C4-2B (cell line): ENCODE data around the gene DNAH1.

Experiments
- H3K27ac ChIP-seq: fragments of 450-650 bp; 2 replicates; pipeline ENCODE4 v1.5.1; 2017
- ZFX ChIP-seq: fragments of 450-650 bp; IDR thresholded peaks from 2 replicates; pipeline ENCODE4 v1.6.1; 2017
- TF ChIP-seq, protein P1 (sequence below): fragments of 450-650 bp; conservative IDR thresholded peaks from 2 replicates; pipeline ENCODE4 v1.5.1; 2017; ENCODE audit warnings: mild to moderate bottlenecking

Gene DNAH1

DNA sequence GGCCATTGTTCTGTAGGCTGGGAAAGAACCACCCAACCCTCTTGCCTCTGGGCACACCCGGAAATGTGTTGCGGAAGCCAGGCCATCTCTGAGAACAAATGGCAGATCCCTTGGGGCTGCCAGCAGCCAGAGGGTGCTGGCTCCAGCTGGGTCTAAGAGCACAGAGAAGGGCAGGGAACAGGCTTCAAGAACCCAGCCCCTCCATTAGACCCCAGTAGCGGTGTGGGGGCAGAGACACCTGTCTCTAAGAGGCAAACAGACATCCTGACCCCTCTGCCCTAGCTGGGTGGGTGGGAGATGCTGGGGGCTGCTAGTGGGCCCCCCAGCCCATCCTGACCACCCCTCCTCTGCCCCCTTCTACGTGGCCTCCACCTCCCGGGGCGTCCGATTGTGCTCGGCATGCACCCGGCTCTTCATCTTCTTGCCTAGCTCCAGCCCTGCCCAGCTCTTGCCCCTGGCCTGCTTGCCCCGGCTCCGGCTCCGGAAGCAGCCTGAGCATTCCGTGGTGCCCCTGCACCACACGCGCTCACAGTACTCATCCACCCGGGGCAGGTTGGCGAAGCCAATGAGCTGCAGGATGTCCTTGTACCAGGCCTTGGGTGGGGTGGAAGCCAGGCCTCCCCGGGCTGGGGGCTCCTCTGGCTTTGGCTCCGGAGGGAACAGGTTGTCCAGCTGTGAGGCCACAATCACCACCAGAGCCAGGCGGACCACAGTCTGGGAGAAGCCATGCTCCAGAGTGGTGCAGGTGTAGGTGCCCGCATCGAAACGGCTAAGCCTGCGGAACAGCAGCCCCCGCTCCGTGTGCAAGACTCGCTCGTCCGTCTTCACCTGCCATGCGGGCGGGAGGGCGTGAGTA, 119.4 kb downstream of the DNAH1 start:
- TF ChIP-seq, protein P1, sequence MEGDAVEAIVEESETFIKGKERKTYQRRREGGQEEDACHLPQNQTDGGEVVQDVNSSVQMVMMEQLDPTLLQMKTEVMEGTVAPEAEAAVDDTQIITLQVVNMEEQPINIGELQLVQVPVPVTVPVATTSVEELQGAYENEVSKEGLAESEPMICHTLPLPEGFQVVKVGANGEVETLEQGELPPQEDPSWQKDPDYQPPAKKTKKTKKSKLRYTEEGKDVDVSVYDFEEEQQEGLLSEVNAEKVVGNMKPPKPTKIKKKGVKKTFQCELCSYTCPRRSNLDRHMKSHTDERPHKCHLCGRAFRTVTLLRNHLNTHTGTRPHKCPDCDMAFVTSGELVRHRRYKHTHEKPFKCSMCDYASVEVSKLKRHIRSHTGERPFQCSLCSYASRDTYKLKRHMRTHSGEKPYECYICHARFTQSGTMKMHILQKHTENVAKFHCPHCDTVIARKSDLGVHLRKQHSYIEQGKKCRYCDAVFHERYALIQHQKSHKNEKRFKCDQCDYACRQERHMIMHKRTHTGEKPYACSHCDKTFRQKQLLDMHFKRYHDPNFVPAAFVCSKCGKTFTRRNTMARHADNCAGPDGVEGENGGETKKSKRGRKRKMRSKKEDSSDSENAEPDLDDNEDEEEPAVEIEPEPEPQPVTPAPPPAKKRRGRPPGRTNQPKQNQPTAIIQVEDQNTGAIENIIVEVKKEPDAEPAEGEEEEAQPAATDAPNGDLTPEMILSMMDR: no peak
- no peak for TF ChIP-seq ZFX
- H3K27ac ChIP-seq: no peak overlapping the region

DNA sequence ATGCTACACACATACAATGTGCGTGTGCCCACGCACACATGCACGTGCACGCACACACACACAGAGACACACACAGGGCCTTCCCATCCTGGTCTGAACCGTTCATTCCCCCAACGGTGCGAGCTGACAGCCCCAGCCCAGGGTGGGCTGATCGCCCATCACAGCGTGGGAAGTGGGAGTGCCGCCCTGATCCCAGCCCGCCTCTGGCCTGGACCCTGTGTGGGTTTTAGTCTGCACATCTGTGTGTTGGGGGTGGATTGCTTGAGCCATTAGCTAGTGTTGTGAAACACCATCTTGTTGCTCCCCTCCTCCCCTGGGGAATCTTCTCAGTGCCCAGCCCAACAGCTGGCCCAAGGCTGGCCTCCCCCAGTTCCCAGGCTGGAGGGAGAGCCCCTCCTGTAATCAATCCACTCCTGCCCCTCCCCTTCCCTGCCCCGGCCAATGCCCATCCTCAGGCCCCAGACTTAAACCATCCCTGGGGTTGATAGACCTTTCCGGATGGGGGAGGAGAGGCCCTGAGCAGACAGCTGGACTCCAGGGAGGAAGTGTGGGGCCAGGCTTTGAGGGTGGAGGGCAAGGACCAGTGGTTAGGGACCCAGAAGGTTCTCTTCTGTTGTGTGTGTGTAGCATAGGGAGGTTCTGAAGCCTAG, 120.5 kb downstream of the DNAH1 start:
- H3K27ac ChIP-seq: peak overlapping the region; percentile 77
- no peak for TF ChIP-seq ZFX
- TF ChIP-seq, protein P1: no peak

DNA sequence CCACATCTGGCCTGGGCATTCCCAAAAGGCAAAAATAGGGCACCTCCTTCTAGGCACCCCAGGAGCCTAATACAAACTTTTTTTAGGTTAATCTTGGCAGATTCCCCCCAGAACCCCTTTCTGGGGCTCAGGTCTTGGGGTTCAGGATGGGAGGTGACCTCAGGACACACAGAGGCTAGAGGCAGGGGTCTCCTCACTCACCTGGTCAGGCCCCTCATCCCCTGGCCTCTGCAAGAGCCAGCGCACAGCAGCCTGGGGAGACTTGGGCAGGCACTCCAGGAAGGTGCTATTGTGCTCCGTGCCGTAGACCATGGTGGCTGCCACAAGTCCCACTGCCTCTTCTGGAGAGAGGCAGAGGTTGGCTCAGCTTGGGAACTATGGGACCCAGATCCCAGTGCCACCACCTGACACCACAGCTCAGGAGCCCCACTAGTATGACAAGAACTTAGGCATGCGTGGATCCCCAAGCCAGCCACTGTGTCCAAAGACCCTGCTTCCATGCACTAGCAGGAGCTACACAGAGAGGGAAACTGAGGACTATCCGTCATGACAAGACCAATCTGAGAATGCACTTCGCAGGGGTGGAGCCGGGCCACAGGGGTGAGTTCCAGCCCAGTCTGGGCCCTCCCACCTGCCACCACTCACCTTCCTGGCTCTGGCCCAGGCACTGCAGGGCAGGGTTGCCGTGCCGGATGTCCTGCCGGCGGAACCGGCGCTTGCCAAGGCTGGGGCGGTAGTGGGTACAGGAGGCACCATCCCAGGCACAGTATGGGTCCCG, 121.4 kb downstream of the DNAH1 start:
- H3K27ac ChIP-seq: peak overlapping the region; percentile 77
- TF ChIP-seq ZFX: no peak
- TF ChIP-seq, protein P1: no peak

DNA sequence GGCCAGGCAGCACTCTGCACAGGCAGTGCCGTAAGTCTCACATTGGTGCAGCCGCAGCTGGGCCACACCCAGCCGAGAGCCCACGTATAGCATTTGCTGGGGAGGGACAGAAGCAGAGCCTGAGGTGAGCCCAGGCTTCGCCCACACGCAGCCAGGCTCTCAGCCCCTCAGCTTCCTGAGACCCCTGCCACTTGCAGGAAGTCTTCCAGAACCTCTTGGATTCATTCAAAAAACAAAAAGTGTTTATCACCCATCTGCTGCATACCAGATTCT, 121.9 kb downstream of the DNAH1 start:
- H3K27ac ChIP-seq: peak overlapping the region; percentile 77
- no peak for TF ChIP-seq ZFX
- TF ChIP-seq, protein P1: no peak

DNA sequence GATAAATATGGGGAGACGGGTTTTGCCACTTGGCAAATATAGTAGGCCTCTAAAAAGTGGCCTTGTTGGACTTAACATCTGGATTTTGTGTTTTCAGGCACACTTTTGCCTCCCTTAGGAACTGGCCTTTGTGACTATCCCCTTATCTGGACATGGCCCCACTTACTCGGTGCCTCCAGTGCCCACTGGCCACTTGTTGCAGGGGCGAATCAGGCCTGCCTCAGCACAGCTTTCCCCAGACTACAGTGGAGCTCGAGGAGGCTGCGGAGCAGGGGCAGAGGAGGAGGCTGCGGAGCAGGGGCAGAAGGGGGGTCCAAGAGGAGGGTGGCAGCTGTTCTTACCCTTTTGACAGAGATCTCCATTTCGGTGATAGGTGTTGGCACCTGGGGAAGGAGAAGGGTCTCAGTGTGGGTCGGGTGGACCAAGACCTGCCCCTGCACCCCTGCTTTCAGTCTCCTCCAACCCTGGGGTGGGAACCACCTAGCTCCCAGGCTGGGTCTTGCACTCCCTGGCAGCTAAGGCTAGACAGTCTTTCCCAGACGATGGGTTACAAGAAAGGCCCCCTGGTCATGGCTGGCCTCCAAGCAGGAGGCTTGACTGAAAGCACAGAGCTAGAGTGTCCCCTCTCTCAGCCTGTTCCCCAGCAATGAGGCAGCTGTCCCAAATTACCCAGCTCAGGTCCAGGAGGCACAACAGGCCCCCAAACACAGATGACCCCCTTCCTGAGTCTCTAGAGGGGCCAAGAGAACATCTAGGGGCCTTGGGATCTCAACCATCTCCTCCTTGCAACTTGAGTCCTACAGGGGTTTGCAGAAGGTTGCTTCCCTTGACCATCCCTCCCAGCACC, 122.7 kb downstream of the DNAH1 start:
- TF ChIP-seq, protein P1: no peak
- TF ChIP-seq ZFX: no peak
- H3K27ac ChIP-seq: peak overlapping the region; percentile 77

DNA sequence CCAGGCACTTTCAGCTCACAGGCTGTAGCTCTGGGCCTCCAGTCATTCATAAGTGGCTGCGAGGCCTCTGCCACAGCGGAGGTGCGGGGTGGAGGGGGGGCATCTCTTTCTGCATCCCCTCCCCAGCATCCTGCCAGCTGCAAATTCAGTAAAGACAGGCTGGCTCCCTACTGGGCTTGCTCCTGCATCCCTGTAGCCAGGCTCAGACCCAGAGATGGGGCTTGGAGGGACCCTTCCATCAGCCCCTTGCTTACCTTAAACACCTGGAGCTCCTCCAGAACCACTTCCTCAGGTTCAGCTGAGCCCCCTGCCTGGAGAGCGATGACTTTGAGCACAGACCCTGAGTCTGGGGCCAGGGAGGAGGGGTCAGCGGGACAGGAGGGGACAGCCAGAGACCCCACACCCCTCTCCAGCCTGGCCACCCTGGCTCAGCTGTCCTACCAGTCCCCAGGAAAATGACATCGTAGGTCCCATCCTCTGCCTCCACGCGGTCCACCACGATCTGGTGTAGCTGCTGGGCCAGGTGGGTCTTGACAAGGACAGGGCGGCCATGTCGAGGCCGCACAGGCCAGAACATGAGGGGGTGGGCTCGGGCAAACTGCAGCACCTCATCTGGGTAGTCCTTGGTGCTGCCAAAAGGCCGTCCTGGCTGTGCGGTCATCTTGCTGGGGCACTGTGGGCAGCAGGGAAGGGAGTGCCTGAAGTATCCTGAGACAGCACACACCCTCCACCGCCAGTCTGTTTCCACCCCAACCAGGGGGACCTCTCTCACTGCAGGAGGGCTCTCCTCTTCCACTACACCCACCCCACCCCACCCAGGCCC, 123.5 kb downstream of the DNAH1 start:
- TF ChIP-seq, protein P1: no peak
- no peak for TF ChIP-seq ZFX
- H3K27ac ChIP-seq: no peak overlapping the region
